GM12878 (cell line): Measurements from ENCODE around the gene FAM222B. TPM values are rescaled to one million over a fixed set of nuclear protein-coding genes. Genes with fewer than 3 reads are reported as not detected.
A peak's percentile ranks its signal among the peaks of the same experiment; 100 is the strongest.

Experiments used
- ESRRA ChIP-seq: IDR thresholded peaks from 2 replicates; pipeline ENCODE4 v1.6.1; 2012; ENCODE audit warnings: mild to moderate bottlenecking, low read length, improper control_type of control experiment
- GATAD2B ChIP-seq: fragments of 450-650 bp; conservative IDR thresholded peaks from 2 replicates; pipeline ENCODE4 v1.6.1; 2017; ENCODE audit warnings: low read depth, mild to moderate bottlenecking, moderate library complexity
- HDGF ChIP-seq: fragments of 450-650 bp; IDR thresholded peaks from 2 replicates; pipeline ENCODE4 v1.6.1; 2016; ENCODE audit warnings: antibody characterized with exemption
- HSF1 ChIP-seq: fragments of 150-350 bp; IDR thresholded peaks from 2 replicates; pipeline ENCODE4 v1.6.1; 2014; ENCODE audit warnings: mild to moderate bottlenecking, low read depth, low read length
- MEF2A ChIP-seq: IDR thresholded peaks from 2 replicates; pipeline ENCODE4 v1.6.1; 2011; ENCODE audit warnings: low read depth, mild to moderate bottlenecking, low read length, moderate library complexity; ENCODE audit not compliant: insufficient read depth
- NBN ChIP-seq: fragments of 450-650 bp; IDR thresholded peaks from 2 replicates; pipeline ENCODE4 v1.6.1; 2016
- NFYA ChIP-seq: IDR thresholded peaks from 2 replicates; pipeline ENCODE4 v1.6.1; 2011; ENCODE audit warnings: low read depth, mild to moderate bottlenecking, low read length, improper control_type of control experiment, borderline replicate concordance
- PBX3 ChIP-seq: IDR thresholded peaks from 2 replicates; pipeline ENCODE4 v1.6.1; 2011; ENCODE audit warnings: mild to moderate bottlenecking, low read depth, low read length, moderate library complexity; ENCODE audit not compliant: insufficient replicate concordance
- RELA ChIP-seq: fragments of 450-650 bp; IDR thresholded peaks from 2 replicates; pipeline ENCODE4 v1.8.0; 2014; ENCODE audit warnings: borderline replicate concordance; ENCODE audit not compliant: partially characterized antibody
- RFX5 ChIP-seq: IDR thresholded peaks from 2 replicates; pipeline ENCODE4 v1.6.1; 2011; ENCODE audit warnings: low read depth, low read length, improper control_type of control experiment
- RUNX3 ChIP-seq: IDR thresholded peaks from 2 replicates; pipeline ENCODE4 v1.6.1; 2012; ENCODE audit warnings: low read length, inconsistent platforms
- SREBF1 ChIP-seq: IDR thresholded peaks from 2 replicates; pipeline ENCODE4 v1.6.1; 2012; ENCODE audit warnings: mild to moderate bottlenecking, low read length
- ZNF24 ChIP-seq: fragments of 450-650 bp; IDR thresholded peaks from 2 replicates; pipeline ENCODE4 v1.6.1; 2017; ENCODE audit warnings: antibody characterized with exemption, mild to moderate bottlenecking
- ZZZ3 ChIP-seq: IDR thresholded peaks from 2 replicates; pipeline ENCODE4 v1.6.1; 2011; ENCODE audit warnings: low read depth; ENCODE audit not compliant: control insufficient read depth, insufficient read length
- polyA plus RNA-seq, 11 experiments: library from polyadenylated mRNA; depleted of rRNA in 4 of 11; unstranded in 6 of 11; stranded (reverse) in 5 of 11; fragments of >200 nt; fragmentation: Nextera tagmentation in 4 of 11; fragmentation: Illumina TruSeq in 1 of 11; extraction: Ambion mirVana in 4 of 11; extraction: Trizol in 1 of 11; gene quantifications; 1 replicate in 1 of 11; 2 replicates in 10 of 11; pipeline versions ENCODE4 v1.2.1 to v1.2.3, GENCODE V29; 2011 to 2016; ENCODE audit warnings: inconsistent platforms in 2 of 11, missing spikeins in 2 of 11, low read depth in 1 of 11
- total RNA-seq, 4 experiments: library from RNA; depleted of rRNA in 3 of 4; stranded (reverse); fragments of >200 nt in 3 of 4; fragmentation: Illumina TruSeq in 1 of 4; extraction: Trizol in 1 of 4; gene quantifications; 2 replicates each; pipeline versions ENCODE4 v1.2.1 to v1.2.3, GENCODE V29; 2013 to 2021
- TF ChIP-seq, protein P1 (sequence below): fragments of 450-650 bp; conservative IDR thresholded peaks from 2 replicates; pipeline ENCODE4 v1.6.1; 2017; ENCODE audit warnings: mild to moderate bottlenecking, moderate library complexity
- TF ChIP-seq, protein P2 (sequence below): fragments of 450-650 bp; IDR thresholded peaks from 2 replicates; pipeline ENCODE4 v1.6.1; 2017; ENCODE audit warnings: mild to moderate bottlenecking, moderate library complexity
- TF ChIP-seq, protein P3 (sequence below): fragments of 450-650 bp; IDR thresholded peaks from 2 replicates; pipeline ENCODE4 v1.6.1; 2017; ENCODE audit warnings: low read depth, mild to moderate bottlenecking, moderate library complexity

FAM222B gene
- total and polyA plus RNA-seq, 10 of the 15 experiments (the other 5 are each of a cell fraction or from before 2014, with no cell fraction given): 2.8 to 18.3 (median 6.4) TPM

GRCh38 chr17:28854457-28855335 is 12.1 kb upstream of the FAM222B start, which contains the start of gene ERAL1 (continued):
- TF ChIP-seq, protein P1, sequence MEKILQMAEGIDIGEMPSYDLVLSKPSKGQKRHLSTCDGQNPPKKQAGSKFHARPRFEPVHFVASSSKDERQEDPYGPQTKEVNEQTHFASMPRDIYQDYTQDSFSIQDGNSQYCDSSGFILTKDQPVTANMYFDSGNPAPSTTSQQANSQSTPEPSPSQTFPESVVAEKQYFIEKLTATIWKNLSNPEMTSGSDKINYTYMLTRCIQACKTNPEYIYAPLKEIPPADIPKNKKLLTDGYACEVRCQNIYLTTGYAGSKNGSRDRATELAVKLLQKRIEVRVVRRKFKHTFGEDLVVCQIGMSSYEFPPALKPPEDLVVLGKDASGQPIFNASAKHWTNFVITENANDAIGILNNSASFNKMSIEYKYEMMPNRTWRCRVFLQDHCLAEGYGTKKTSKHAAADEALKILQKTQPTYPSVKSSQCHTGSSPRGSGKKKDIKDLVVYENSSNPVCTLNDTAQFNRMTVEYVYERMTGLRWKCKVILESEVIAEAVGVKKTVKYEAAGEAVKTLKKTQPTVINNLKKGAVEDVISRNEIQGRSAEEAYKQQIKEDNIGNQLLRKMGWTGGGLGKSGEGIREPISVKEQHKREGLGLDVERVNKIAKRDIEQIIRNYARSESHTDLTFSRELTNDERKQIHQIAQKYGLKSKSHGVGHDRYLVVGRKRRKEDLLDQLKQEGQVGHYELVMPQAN: peak; percentile 73
- TF ChIP-seq, protein P2, sequence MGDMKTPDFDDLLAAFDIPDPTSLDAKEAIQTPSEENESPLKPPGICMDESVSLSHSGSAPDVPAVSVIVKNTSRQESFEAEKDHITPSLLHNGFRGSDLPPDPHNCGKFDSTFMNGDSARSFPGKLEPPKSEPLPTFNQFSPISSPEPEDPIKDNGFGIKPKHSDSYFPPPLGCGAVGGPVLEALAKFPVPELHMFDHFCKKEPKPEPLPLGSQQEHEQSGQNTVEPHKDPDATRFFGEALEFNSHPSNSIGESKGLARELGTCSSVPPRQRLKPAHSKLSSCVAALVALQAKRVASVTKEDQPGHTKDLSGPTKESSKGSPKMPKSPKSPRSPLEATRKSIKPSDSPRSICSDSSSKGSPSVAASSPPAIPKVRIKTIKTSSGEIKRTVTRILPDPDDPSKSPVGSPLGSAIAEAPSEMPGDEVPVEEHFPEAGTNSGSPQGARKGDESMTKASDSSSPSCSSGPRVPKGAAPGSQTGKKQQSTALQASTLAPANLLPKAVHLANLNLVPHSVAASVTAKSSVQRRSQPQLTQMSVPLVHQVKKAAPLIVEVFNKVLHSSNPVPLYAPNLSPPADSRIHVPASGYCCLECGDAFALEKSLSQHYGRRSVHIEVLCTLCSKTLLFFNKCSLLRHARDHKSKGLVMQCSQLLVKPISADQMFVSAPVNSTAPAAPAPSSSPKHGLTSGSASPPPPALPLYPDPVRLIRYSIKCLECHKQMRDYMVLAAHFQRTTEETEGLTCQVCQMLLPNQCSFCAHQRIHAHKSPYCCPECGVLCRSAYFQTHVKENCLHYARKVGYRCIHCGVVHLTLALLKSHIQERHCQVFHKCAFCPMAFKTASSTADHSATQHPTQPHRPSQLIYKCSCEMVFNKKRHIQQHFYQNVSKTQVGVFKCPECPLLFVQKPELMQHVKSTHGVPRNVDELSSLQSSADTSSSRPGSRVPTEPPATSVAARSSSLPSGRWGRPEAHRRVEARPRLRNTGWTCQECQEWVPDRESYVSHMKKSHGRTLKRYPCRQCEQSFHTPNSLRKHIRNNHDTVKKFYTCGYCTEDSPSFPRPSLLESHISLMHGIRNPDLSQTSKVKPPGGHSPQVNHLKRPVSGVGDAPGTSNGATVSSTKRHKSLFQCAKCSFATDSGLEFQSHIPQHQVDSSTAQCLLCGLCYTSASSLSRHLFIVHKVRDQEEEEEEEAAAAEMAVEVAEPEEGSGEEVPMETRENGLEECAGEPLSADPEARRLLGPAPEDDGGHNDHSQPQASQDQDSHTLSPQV: no peak
- peak; percentile 29 for TF ChIP-seq PBX3
- no peak for TF ChIP-seq ZNF24
- peak; percentile 37 for TF ChIP-seq RELA
- TF ChIP-seq ESRRA: no peak
- peak; percentile 75 for TF ChIP-seq RUNX3
- no peak for TF ChIP-seq SREBF1
- peak; percentile 90 for TF ChIP-seq NBN
- TF ChIP-seq HDGF: no peak
- TF ChIP-seq, protein P3, sequence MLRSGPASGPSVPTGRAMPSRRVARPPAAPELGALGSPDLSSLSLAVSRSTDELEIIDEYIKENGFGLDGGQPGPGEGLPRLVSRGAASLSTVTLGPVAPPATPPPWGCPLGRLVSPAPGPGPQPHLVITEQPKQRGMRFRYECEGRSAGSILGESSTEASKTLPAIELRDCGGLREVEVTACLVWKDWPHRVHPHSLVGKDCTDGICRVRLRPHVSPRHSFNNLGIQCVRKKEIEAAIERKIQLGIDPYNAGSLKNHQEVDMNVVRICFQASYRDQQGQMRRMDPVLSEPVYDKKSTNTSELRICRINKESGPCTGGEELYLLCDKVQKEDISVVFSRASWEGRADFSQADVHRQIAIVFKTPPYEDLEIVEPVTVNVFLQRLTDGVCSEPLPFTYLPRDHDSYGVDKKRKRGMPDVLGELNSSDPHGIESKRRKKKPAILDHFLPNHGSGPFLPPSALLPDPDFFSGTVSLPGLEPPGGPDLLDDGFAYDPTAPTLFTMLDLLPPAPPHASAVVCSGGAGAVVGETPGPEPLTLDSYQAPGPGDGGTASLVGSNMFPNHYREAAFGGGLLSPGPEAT: peak; percentile 100
- TF ChIP-seq GATAD2B: 0 out of 2 replicates have a peak, but pooled peaks have one; percentile 36
- TF ChIP-seq ZZZ3: no peak
- no peak for TF ChIP-seq NFYA
- peak; percentile 22; the same call in 1 of the 2 replicates for TF ChIP-seq MEF2A
- TF ChIP-seq HSF1: no peak
- TF ChIP-seq RFX5: no peak
